ENCODE data around the gene IFNLR1. TPM values are rescaled to one million over a fixed set of nuclear protein-coding genes. Genes with fewer than 3 reads are reported as not detected.

Gene IFNLR1
- total and polyA plus RNA-seq, 2 of the 8 experiments (the other 6 are each of a cell fraction or from before 2014, with no cell fraction given) = 6.8 to 10.1 TPM

GRCh38 chr1:24119489-24119858, 67.6 kb downstream of the IFNLR1 start:
- H3K36me3 ChIP-seq (ENCODE audit: control insufficient read depth in 2 of 4, insufficient read depth in 4 of 4, low read length in 3 of 4) = no peaks in the 10 kb centered on the region
- H2BK12ac ChIP-seq (ENCODE audit: low read depth, low read length) = no peak overlapping the region
- H3K4me3 ChIP-seq (ENCODE audit: extremely low read depth in 1 of 4, insufficient read depth in 2 of 4, low read depth in 3 of 4, low read length in 4 of 4) = no peak overlapping the region
- no peak for FAIRE-seq
- no peaks in the 10 kb centered on the region for H3K23me2 ChIP-seq (ENCODE audit: low read depth, low read length)
- ChIA-PET CTCF (ENCODE audit: partially characterized antibody) (interaction anchor here (0.9 to 1.3 kb wide), 3 partner anchors 26 to 189 kb away, joined by 3 to 4 read pairs (median 4); no protein-coding TSS in a partner anchor), POLR2A (ENCODE audit: partially characterized antibody) (interaction anchor here (1.0 to 2.4 kb wide), 2 partner anchors 31 to 32 kb away, joined by 5 to 9 read pairs; no protein-coding TSS in a partner anchor)
- no peaks in the 10 kb centered on the region for H3K9me3 ChIP-seq (ENCODE audit: insufficient read depth in 2 of 2, low read depth in 1 of 2, low read length in 1 of 2)
- no peak for DNase-seq (ENCODE audit: low read depth in 1 of 2, low spot score in 2 of 2)
- H2BK15ac ChIP-seq (ENCODE audit: low read length) = no peak overlapping the region
- H3K56ac ChIP-seq (replicated peaks; ENCODE audit: insufficient read length, low read depth, low read length) = no peak overlapping the region
- H4K91ac ChIP-seq (replicated peaks; ENCODE audit: insufficient read length, low read length) = no peak overlapping the region
- H3K18ac ChIP-seq (ENCODE audit: extremely low read depth, low read length) = no peak overlapping the region
- H3K4ac ChIP-seq (replicated peaks; ENCODE audit: insufficient read length, low read depth, low read length) = no peak overlapping the region
- H2BK120ac ChIP-seq (replicated peaks; ENCODE audit: low read depth, low read length) = no peak overlapping the region
- no peak overlapping the region for H3K14ac ChIP-seq (ENCODE audit: insufficient read length)
- no peaks in the 10 kb centered on the region for H3K79me2 ChIP-seq (ENCODE audit: control insufficient read depth in 1 of 2, insufficient read depth in 2 of 2, low read length in 2 of 2)
- no peak overlapping the region for H2AFZ ChIP-seq (ENCODE audit: low read length)
- WGBS, 2 experiments (ENCODE audit: extremely low coverage in 1 of 2, insufficient coverage in 1 of 2, insufficient read length in 1 of 2, insufficient replicate concordance in 2 of 2, low coverage in 1 of 2, low lambda C conversion rate in 2 of 2, missing lambda C conversion rate in 1 of 2) = 87% methylated on average over 5 of the region's 5 CpGs; no CpG with 5 or more reads in 1 of the 2 experiments
- no peak overlapping the region for H4K8ac ChIP-seq (ENCODE audit: extremely low read depth, insufficient read depth, low read length)
- no peak overlapping the region for H3K27ac ChIP-seq (ENCODE audit: low read depth, low read length)
- no peaks in the 10 kb centered on the region for H3K79me1 ChIP-seq (ENCODE audit: low read depth, low read length)
- no peak overlapping the region for H3K9ac ChIP-seq (replicated peaks in 1 of 4; ENCODE audit: extremely low read depth in 1 of 4, low read depth in 3 of 4, low read length in 3 of 4)
- H2BK5ac ChIP-seq (ENCODE audit: low read depth, low read length) = no peak overlapping the region
- no peaks in the 10 kb centered on the region for H3K27me3 ChIP-seq (replicated peaks in 1 of 4; ENCODE audit: control insufficient read depth in 3 of 4, extremely low read depth in 1 of 4, insufficient read depth in 3 of 4, low read length in 3 of 4)
- H4K5ac ChIP-seq (ENCODE audit: insufficient read length, low read depth, low read length) = no peak overlapping the region
- 0 out of 2 replicates have a peak overlapping the region, but pooled peaks have one; percentile 13 for H2BK20ac ChIP-seq (ENCODE audit: low read length)
- no peak overlapping the region for H3K4me2 ChIP-seq (ENCODE audit: insufficient read depth in 1 of 2, low read depth in 2 of 2, low read length in 2 of 2)
- no peaks in the 10 kb centered on the region for H4K20me1 ChIP-seq (replicated peaks in 1 of 2; ENCODE audit: control insufficient read depth in 1 of 2, insufficient read depth in 2 of 2, low read length in 2 of 2)
- H2AK5ac ChIP-seq (ENCODE audit: low read depth, low read length) = no peak overlapping the region; the same call in 1 of the 2 replicates
- H3K23ac ChIP-seq (ENCODE audit: insufficient read length) = no peak overlapping the region
- H3K4me1 ChIP-seq (replicated peaks in 1 of 4; ENCODE audit: control insufficient read depth in 3 of 4, insufficient read depth in 4 of 4, low read length in 3 of 4) = peaks cover 0 to 5% (median 2%) of the 10 kb centered on the region in 4 experiments; a peak in 5 of 7 replicates
- TF ChIP-seq GABPA (IDR thresholded peaks at IDR 0.05; ENCODE audit: borderline replicate concordance, insufficient read depth, low read length) (no peak), KDM1A (IDR thresholded peaks at IDR 0.05; ENCODE audit: borderline replicate concordance, low read length) (no peak), CREB1 (IDR thresholded peaks at IDR 0.05) (no peak), CBX8 (IDR thresholded peaks at IDR 0.05; ENCODE audit: borderline replicate concordance, low read depth, low read length) (no peak), NANOG (IDR thresholded peaks at IDR 0.05; ENCODE audit: insufficient read depth, low read depth, low read length, poor library complexity, severe bottlenecking) (no peak), NRF1 (IDR thresholded peaks at IDR 0.05; ENCODE audit: low read depth, low read length) (no peak), TBP (IDR thresholded peaks at IDR 0.05; ENCODE audit: low read depth, low read length) (no peak), EGR1 (IDR thresholded peaks at IDR 0.05; ENCODE audit: borderline replicate concordance, low read depth, low read length) (no peak), CEBPB (IDR thresholded peaks at IDR 0.05; ENCODE audit: low read depth, low read length) (no peak), SIN3A (conservative IDR thresholded peaks at IDR 0.05 in 1 of 2, IDR thresholded peaks at IDR 0.05 in 1 of 2; ENCODE audit: low read depth in 1 of 2, low read length in 2 of 2) (no peak), SIX5 (IDR thresholded peaks at IDR 0.05; ENCODE audit: low read depth, low read length) (no peak), SP1 (IDR thresholded peaks at IDR 0.05; ENCODE audit: low read depth, low read length) (no peak), JUND (IDR thresholded peaks at IDR 0.05; ENCODE audit: low read length) (no peak)

Data from H1 (cell line).